Parathyroid adenoma (tissue), 2 donors: Measurements from ENCODE around the gene CX3CL1.

Experiments
- H2AFZ ChIP-seq: fragments of 300-600 bp; sonication (generic); one replicate; pipeline ENCODE4 v1.7.0; 2017; ENCODE audit warnings: antibody characterized with exemption, mild to moderate bottlenecking
- H3K27ac ChIP-seq: fragments of 300-600 bp; sonication (generic); one replicate; pipeline ENCODE4 v1.7.0; 2017
- H3K27me3 ChIP-seq: fragments of 300-600 bp; sonication (generic); one replicate; pipeline ENCODE4 v1.7.0; 2017; ENCODE audit warnings: low read length; ENCODE audit not compliant: control insufficient read depth, insufficient read depth
- H3K36me3 ChIP-seq: fragments of 300-600 bp; sonication (generic); one replicate; pipeline ENCODE4 v1.7.0; 2017; ENCODE audit warnings: low read length; ENCODE audit not compliant: control insufficient read depth, insufficient read depth
- H3K4me1 ChIP-seq: fragments of 300-600 bp; sonication (generic); one replicate; pipeline ENCODE4 v1.7.0; 2017; ENCODE audit warnings: control low read depth
- H3K4me2 ChIP-seq: fragments of 300-600 bp; sonication (generic); one replicate; pipeline ENCODE4 v1.7.0; 2017; ENCODE audit warnings: low read length
- H3K4me3 ChIP-seq: fragments of 300-600 bp; sonication (generic); one replicate; pipeline ENCODE4 v1.7.0; 2017; ENCODE audit warnings: low read depth, low read length
- H3K79me2 ChIP-seq: fragments of 300-600 bp; sonication (generic); one replicate; pipeline ENCODE4 v1.7.0; 2017; ENCODE audit warnings: control low read depth
- H3K9ac ChIP-seq: fragments of 300-600 bp; sonication (generic); one replicate; pipeline ENCODE4 v1.7.0; 2017; ENCODE audit warnings: mild to moderate bottlenecking
- H3K9me3 ChIP-seq: fragments of 300-600 bp; sonication (generic); one replicate; pipeline ENCODE4 v1.7.0; 2017; ENCODE audit warnings: low read length; ENCODE audit not compliant: control insufficient read depth
- CTCF ChIP-seq: fragments of 300-600 bp; sonication (generic); IDR thresholded peaks from one replicate; pipeline ENCODE4 v1.7.0; 2017; ENCODE audit warnings: antibody characterized with exemption, mild to moderate bottlenecking
- donor health status: primary hyperparathyroidism.

CX3CL1 gene

GRCh38 chr16:57424583-57424982, 52.3 kb downstream of the CX3CL1 start:
- Histone ChIP-seq H3K9ac (no peak overlapping the region), H3K4me2 (no peak overlapping the region), H3K27ac (no peak overlapping the region), H3K79me2 (no peaks in the 10 kb centered on the region), H2AFZ (no peak overlapping the region), H3K36me3 (no peaks in the 10 kb centered on the region), H3K4me1 (no peaks in the 10 kb centered on the region), H3K27me3 (no peaks in the 10 kb centered on the region), H3K4me3 (no peak overlapping the region), H3K9me3 (no peaks in the 10 kb centered on the region)
- TF ChIP-seq CTCF: no peak

- H3K79me2 ChIP-seq: no peaks in the 10 kb centered on the region
- H3K4me1 ChIP-seq: no peaks in the 10 kb centered on the region
- no peak overlapping the region for H3K4me3 ChIP-seq
- no peak overlapping the region for H3K27ac ChIP-seq
- no peaks in the 10 kb centered on the region for H3K36me3 ChIP-seq
- no peak overlapping the region for H2AFZ ChIP-seq
- no peaks in the 10 kb centered on the region for H3K27me3 ChIP-seq
- no peak for TF ChIP-seq CTCF
- no peak overlapping the region for H3K9ac ChIP-seq
- H3K4me2 ChIP-seq: no peak overlapping the region
- H3K9me3 ChIP-seq: no peaks in the 10 kb centered on the region
Observed at GRCh38 chr16:57426356-57426755, 54.1 kb downstream of the CX3CL1 start.

GRCh38 chr16:57427307-57427706, 55.0 kb downstream of the CX3CL1 start:
- TF ChIP-seq CTCF: no peak
- H3K9ac ChIP-seq: no peak overlapping the region
- no peak overlapping the region for H3K4me2 ChIP-seq
- no peaks in the 10 kb centered on the region for H3K79me2 ChIP-seq
- H3K4me1 ChIP-seq: no peaks in the 10 kb centered on the region
- H3K27me3 ChIP-seq: no peaks in the 10 kb centered on the region
- no peak overlapping the region for H3K27ac ChIP-seq
- no peaks in the 10 kb centered on the region for H3K36me3 ChIP-seq
- H2AFZ ChIP-seq: no peak overlapping the region
- H3K9me3 ChIP-seq: no peaks in the 10 kb centered on the region
- H3K4me3 ChIP-seq: no peak overlapping the region

- no peak overlapping the region for H3K4me3 ChIP-seq
Observed at GRCh38 chr16:57427824-57428223, 55.5 kb downstream of the CX3CL1 start.

More at GRCh38 chr16:57427824-57428223, 55.5 kb downstream of the CX3CL1 start:
- Histone ChIP-seq H3K4me2 (no peak overlapping the region), H3K27me3 (no peaks in the 10 kb centered on the region), H3K36me3 (no peaks in the 10 kb centered on the region), H3K27ac (no peak overlapping the region), H3K9ac (no peak overlapping the region), H3K4me1 (no peaks in the 10 kb centered on the region), H3K9me3 (no peaks in the 10 kb centered on the region), H3K79me2 (no peaks in the 10 kb centered on the region), H2AFZ (no peak overlapping the region)
- TF ChIP-seq CTCF: no peak
